OCI-LY1 (cell line): Measurements from ENCODE around the gene TRIM10.

Experiments
- CTCF ChIP-seq: fragments of 200-600 bp; sonication (generic), shearing (Covaris generic); IDR thresholded peaks from 2 replicates; pipeline ENCODE4 v1.5.1; 2017; ENCODE audit warnings: mild to moderate bottlenecking, antibody characterized with exemption, low read length, moderate library complexity, mixed read lengths
- EZH2 ChIP-seq: fragments of 200-600 bp; sonication (generic), shearing (Covaris generic); IDR thresholded peaks from 2 replicates; pipeline ENCODE4 v1.8.0; 2017; ENCODE audit warnings: borderline replicate concordance, mixed run types, mild to moderate bottlenecking, antibody characterized with exemption, low read length, moderate library complexity, mixed read lengths

GRCh38 chr6:30157581-30157980 is 3.4 kb downstream of the TRIM10 start:
- TF ChIP-seq CTCF (no peak), EZH2 (no peak)
